ENCODE data around the gene RHOT2.

DNA sequence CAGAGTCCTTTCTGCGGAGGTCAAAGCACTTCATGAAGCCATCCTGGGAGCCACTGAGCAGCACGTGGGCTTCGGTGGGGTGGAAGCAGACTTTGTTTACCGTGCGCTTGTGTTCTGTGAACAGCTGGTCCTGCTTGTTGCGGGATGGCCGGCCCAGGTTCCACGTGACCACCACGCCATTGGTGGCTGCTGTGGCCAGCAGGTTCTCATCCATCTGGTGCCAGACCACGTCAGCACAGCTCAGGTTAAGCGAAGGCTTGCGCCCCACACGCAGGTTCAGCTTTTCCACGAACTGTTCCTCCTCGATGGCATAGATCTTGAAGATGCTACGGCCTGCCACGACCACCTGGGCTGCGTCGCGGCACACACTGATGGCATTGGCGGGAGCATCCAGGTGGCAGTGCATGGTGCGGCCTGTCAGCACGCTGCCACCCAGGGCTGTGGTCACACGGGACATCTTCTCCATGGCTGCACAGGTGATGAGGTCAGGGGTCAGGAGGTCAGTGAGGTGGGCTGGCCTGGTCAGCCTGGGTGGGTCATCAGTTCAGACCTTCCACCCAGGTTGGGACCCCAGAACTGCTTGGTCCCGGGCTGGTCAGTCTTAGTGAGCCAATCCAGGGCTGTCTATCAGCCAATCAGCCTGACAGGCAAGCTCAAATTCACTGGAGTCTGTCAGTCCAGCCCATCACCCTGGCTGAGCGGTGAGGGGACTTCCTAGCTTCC is 21.4 kb downstream of the RHOT2 start:
- TF ChIP-seq, protein P1, sequence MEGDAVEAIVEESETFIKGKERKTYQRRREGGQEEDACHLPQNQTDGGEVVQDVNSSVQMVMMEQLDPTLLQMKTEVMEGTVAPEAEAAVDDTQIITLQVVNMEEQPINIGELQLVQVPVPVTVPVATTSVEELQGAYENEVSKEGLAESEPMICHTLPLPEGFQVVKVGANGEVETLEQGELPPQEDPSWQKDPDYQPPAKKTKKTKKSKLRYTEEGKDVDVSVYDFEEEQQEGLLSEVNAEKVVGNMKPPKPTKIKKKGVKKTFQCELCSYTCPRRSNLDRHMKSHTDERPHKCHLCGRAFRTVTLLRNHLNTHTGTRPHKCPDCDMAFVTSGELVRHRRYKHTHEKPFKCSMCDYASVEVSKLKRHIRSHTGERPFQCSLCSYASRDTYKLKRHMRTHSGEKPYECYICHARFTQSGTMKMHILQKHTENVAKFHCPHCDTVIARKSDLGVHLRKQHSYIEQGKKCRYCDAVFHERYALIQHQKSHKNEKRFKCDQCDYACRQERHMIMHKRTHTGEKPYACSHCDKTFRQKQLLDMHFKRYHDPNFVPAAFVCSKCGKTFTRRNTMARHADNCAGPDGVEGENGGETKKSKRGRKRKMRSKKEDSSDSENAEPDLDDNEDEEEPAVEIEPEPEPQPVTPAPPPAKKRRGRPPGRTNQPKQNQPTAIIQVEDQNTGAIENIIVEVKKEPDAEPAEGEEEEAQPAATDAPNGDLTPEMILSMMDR (conservative IDR thresholded peaks at IDR 0.05), result no peak
- no peak for TF ChIP-seq ZFX (IDR thresholded peaks at IDR 0.05)
